Inferior parietal cortex (tissue), 1 donor: ENCODE results near the gene POGK.

ENCODE experiments used
- DNase-seq: peaks from one replicate; pipeline ENCODE4 v3.0.0-alpha.2; 2016; ENCODE audit errors: extremely low spot score

POGK gene

GRCh38 chr1:166903232-166903631 lies 64.0 kb downstream of the POGK start:
- no peak for DNase-seq

GRCh38 chr1:166905136-166905535 lies 65.9 kb downstream of the POGK start:
- no peak for DNase-seq

- DNase-seq, result no peak
Measured at GRCh38 chr1:166905900-166906299, 66.6 kb downstream of the POGK start.
